K562 (cell line): Measurements from ENCODE around the gene LMNTD2. TPM values are rescaled to one million over a fixed set of nuclear protein-coding genes. Genes with fewer than 3 reads are reported as not detected.

ENCODE experiments used
- ATAC-seq: fragments of 200-7000 bp; cut with Tn5 transposase; 3 replicates; pipeline ENCODE4 v1.9.1; 2020; ENCODE audit warnings: moderate library complexity
- BruUV-seq: library from RNA; stranded (reverse); fragments of 400-500 nt; replicated peaks from 2 replicates; lab custom pipeline; 2021; lab: Mats Ljungman, UMichigan
- CTCF ChIA-PET: fragments of 300-600 bp; formaldehyde crosslinking; extraction: SDS; loops from one replicate; lab custom pipeline; 2021; ENCODE audit warnings: low intra/inter-chr PET ratio; lab: Yijun Ruan, JAX
- POLR2A ChIA-PET: fragments of 300-600, 350-650 bp; sonication (Branson Sonifier 250); formaldehyde crosslinking; extraction: SDS; loops from one replicate; lab custom pipeline; 2021; ENCODE audit warnings: antibody characterized with exemption, inconsistent platforms; lab: Yijun Ruan, JAX
- DNase-seq, 4 experiments: peaks; one replicate each; pipeline versions ENCODE4 v3.0.0 to v3.0.0-alpha.2; 2011 to 2018; ENCODE audit warnings: low spot score in 3 of 4, mixed read lengths in 3 of 4; ENCODE audit errors: extremely low read depth in 1 of 4
- FAIRE-seq: peaks from 2 replicates; lab custom pipeline; 2011; peaks lifted over from hg19 to GRCh38; lab: Jason Lieb, UNC
- H2AFZ ChIP-seq: 2 replicates; pipeline ENCODE4 v1.6.0; 2011; ENCODE audit warnings: low read depth, low read length, control low read depth, inconsistent platforms
- H3K27ac ChIP-seq: fragments of 200-600 bp; 3 replicates; pipeline ENCODE4 v1.8.0; 2011; ENCODE audit warnings: low read depth, mild to moderate bottlenecking, control low read depth, inconsistent platforms, low read length, moderate library complexity, mixed read lengths; ENCODE audit errors: extremely low read depth
- H3K27me3 ChIP-seq, 2 experiments: fragments of 300-600 bp in 1 of 2; 2 replicates in 1 of 2; 3 replicates in 1 of 2; pipeline versions ENCODE4 v1.6.0 to v1.8.0; 2011; ENCODE audit warnings: inconsistent platforms in 2 of 2, low read length in 2 of 2, mild to moderate bottlenecking in 1 of 2, mixed read lengths in 1 of 2, moderate library complexity in 1 of 2; ENCODE audit not compliant: control insufficient read depth in 2 of 2, insufficient read depth in 2 of 2
- H3K36me3 ChIP-seq: fragments of 300-600 bp; 3 replicates; pipeline ENCODE4 v1.8.0; 2011; ENCODE audit warnings: mild to moderate bottlenecking, low read length, inconsistent platforms; ENCODE audit not compliant: control insufficient read depth, insufficient read depth
- H3K4me1 ChIP-seq, 2 experiments: fragments of 200-600 bp in 1 of 2; replicated peaks in 1 of 2; 2 replicates in 1 of 2; 3 replicates in 1 of 2; pipeline versions ENCODE4 v1.5.1 to v1.8.0; 2011; ENCODE audit warnings: inconsistent platforms in 2 of 2, low read length in 2 of 2, mild to moderate bottlenecking in 1 of 2, mixed read lengths in 1 of 2, moderate library complexity in 1 of 2; ENCODE audit not compliant: control insufficient read depth in 2 of 2, insufficient read depth in 2 of 2
- H3K4me2 ChIP-seq: 2 replicates; pipeline ENCODE4 v1.6.1; 2011; ENCODE audit warnings: low read length, control low read depth, inconsistent platforms, mixed read lengths; ENCODE audit not compliant: insufficient read depth
- H3K4me3 ChIP-seq: fragments of 200-600 bp; sonication (generic), shearing (Covaris generic); 2 replicates; pipeline ENCODE4 v1.5.1; 2016; ENCODE audit warnings: control low read depth, inconsistent platforms
- H3K79me2 ChIP-seq: fragments of 200-600 bp; 3 replicates; pipeline ENCODE4 v1.8.0; 2011; ENCODE audit warnings: low read length, inconsistent platforms; ENCODE audit not compliant: control insufficient read depth, insufficient read depth
- H3K9ac ChIP-seq, 2 experiments: 2 replicates each; pipeline versions ENCODE4 v1.6.0 to v1.6.1; 2011; ENCODE audit warnings: low read depth in 2 of 2, low read length in 2 of 2, control low read depth in 1 of 2, inconsistent platforms in 1 of 2, mild to moderate bottlenecking in 1 of 2, mixed read lengths in 1 of 2; ENCODE audit not compliant: insufficient read depth in 1 of 2
- H3K9me1 ChIP-seq: one replicate; pipeline ENCODE4 v1.6.0; 2011; ENCODE audit warnings: inconsistent platforms, mild to moderate bottlenecking, low read length, moderate library complexity; ENCODE audit not compliant: control insufficient read depth, insufficient read depth
- H3K9me3 ChIP-seq: replicated peaks from 2 replicates; pipeline ENCODE4 v1.5.1; 2011; ENCODE audit warnings: low read depth, low read length, inconsistent platforms; ENCODE audit not compliant: control insufficient read depth, insufficient read depth
- H4K20me1 ChIP-seq: replicated peaks from 2 replicates; pipeline ENCODE4 v1.6.1; 2011; ENCODE audit warnings: low read length, inconsistent platforms, mixed read lengths; ENCODE audit not compliant: control insufficient read depth, insufficient read depth
- BMI1 ChIP-seq: fragments of 150-350 bp; IDR thresholded peaks from 2 replicates; pipeline ENCODE4 v1.6.1; 2014; ENCODE audit warnings: low read length
- CBX2 ChIP-seq: fragments of 200-600 bp; sonication (generic); IDR thresholded peaks from one replicate; pipeline ENCODE4 v1.6.1; 2012; ENCODE audit warnings: mild to moderate bottlenecking, low read length, inconsistent platforms; ENCODE audit not compliant: insufficient read depth, poor library complexity, severe bottlenecking
- CBX3 ChIP-seq, 2 experiments: IDR thresholded peaks; 1 replicate in 1 of 2; 2 replicates in 1 of 2; pipeline ENCODE4 v1.6.1; 2012; ENCODE audit warnings: inconsistent platforms in 2 of 2, low read length in 2 of 2, borderline replicate concordance in 1 of 2, control low read depth in 1 of 2
- CREB1 ChIP-seq, 2 experiments: sonication (generic) in 1 of 2; formaldehyde crosslinking in 1 of 2; IDR thresholded peaks; 2 replicates each; pipeline versions ENCODE4 v1.6.1 to v1.8.0; 2012 to 2022; ENCODE audit warnings: inconsistent platforms in 1 of 2, mild to moderate bottlenecking in 1 of 2, missing genetic modification reagents in 1 of 2, moderate library complexity in 1 of 2
- CREM ChIP-seq: IDR thresholded peaks from 2 replicates; pipeline ENCODE4 v1.6.1; 2014; ENCODE audit warnings: antibody characterized with exemption, low read depth
- HDAC3 ChIP-seq: fragments of 450-650 bp; IDR thresholded peaks from 2 replicates; pipeline ENCODE4 v1.6.1; 2018; ENCODE audit warnings: borderline replicate concordance, mild to moderate bottlenecking, moderate library complexity; ENCODE audit not compliant: partially characterized antibody
- MTA1 ChIP-seq: fragments of 450-650 bp; IDR thresholded peaks from 2 replicates; pipeline ENCODE4 v1.6.1; 2017; ENCODE audit warnings: borderline replicate concordance
- NEUROD1 ChIP-seq: fragments of 150-350 bp; IDR thresholded peaks from 2 replicates; pipeline ENCODE4 v1.6.1; 2014; ENCODE audit warnings: borderline replicate concordance, low read length, low read depth; ENCODE audit not compliant: partially characterized antibody
- NR3C1 ChIP-seq: sonication (generic); formaldehyde crosslinking; IDR thresholded peaks from 2 replicates; pipeline ENCODE4 v1.8.1; 2022; ENCODE audit warnings: missing genetic modification reagents
- PYGO2 ChIP-seq: fragments of 450-650 bp; IDR thresholded peaks from 2 replicates; pipeline ENCODE4 v1.6.1; 2016; ENCODE audit warnings: mild to moderate bottlenecking, missing genetic modification characterization, moderate library complexity, missing compliant biosample characterization
- RAD21 ChIP-seq, 2 experiments: fragments of 250-450 bp in 1 of 2; fragments of 450-650 bp in 1 of 2; sonication (Bioruptor Pico) in 1 of 2; formaldehyde crosslinking in 1 of 2; IDR thresholded peaks in 1 of 2; conservative IDR thresholded peaks in 1 of 2; 2 replicates each; pipeline versions ENCODE4 v1.4.0 to v1.8.0; 2020 to 2022; ENCODE audit warnings: mild to moderate bottlenecking in 2 of 2, moderate library complexity in 1 of 2
- RFX1 ChIP-seq: fragments of 450-650 bp; IDR thresholded peaks from 2 replicates; pipeline ENCODE4 v1.6.1; 2016; ENCODE audit warnings: mild to moderate bottlenecking, moderate library complexity
- RFX7 ChIP-seq: fragments of 250-450 bp; sonication (Bioruptor Pico); IDR thresholded peaks from 2 replicates; pipeline ENCODE4 v1.5.1; 2021; ENCODE audit warnings: mild to moderate bottlenecking
- RHOXF2B ChIP-seq: fragments of 250-450 bp; sonication (Bioruptor Pico); conservative IDR thresholded peaks from 2 replicates; pipeline ENCODE4 v1.5.1; 2021
- SIN3A ChIP-seq, 2 experiments: fragments of 150-350 bp in 1 of 2; IDR thresholded peaks; 2 replicates each; pipeline ENCODE4 v1.6.1; 2011 to 2016; ENCODE audit warnings: borderline replicate concordance in 2 of 2, low read depth in 2 of 2, low read length in 2 of 2, mild to moderate bottlenecking in 2 of 2, moderate library complexity in 2 of 2; ENCODE audit not compliant: control insufficient read depth in 1 of 2
- TCF7 ChIP-seq: sonication (generic); IDR thresholded peaks from 2 replicates; pipeline ENCODE4 v1.6.1; 2016; ENCODE audit warnings: antibody characterized with exemption, borderline replicate concordance
- ZBTB7A ChIP-seq: IDR thresholded peaks from 2 replicates; pipeline ENCODE4 v1.6.1; 2011; ENCODE audit warnings: low read depth, mild to moderate bottlenecking, low read length, moderate library complexity, borderline replicate concordance; ENCODE audit not compliant: control insufficient read depth
- ZNF436 ChIP-seq: fragments of 250-450, 450-650 bp; sonication (Bioruptor Pico); formaldehyde crosslinking; IDR thresholded peaks from 2 replicates; pipeline ENCODE4 v1.7.0; 2020; ENCODE audit warnings: mild to moderate bottlenecking
- ZSCAN32 ChIP-seq: fragments of 450-650 bp; formaldehyde crosslinking; IDR thresholded peaks from 2 replicates; pipeline ENCODE4 v1.4.0; 2020; ENCODE audit warnings: mild to moderate bottlenecking, moderate library complexity
- WGBS: fragments of 100-300 bp; shearing (Covaris generic); methylation state at CpG from one replicate; pipeline ENCODE4 v1.1.6; 2016; ENCODE audit warnings: low coverage, mixed read lengths; ENCODE audit not compliant: insufficient coverage; ENCODE audit errors: missing lambda C conversion rate; 5-methylcytosine and 5-hydroxymethylcytosine counted together
- in situ Hi-C: fragments of 300-500 bp; cut with MboI; formaldehyde crosslinking; loops from 4 replicates; pipeline ENCODE4 v1.15.0; 2018; ENCODE audit warnings: inconsistent platforms, mixed read lengths
- intact Hi-C: fragments of 100-400 bp; cut with micrococcal nuclease; formaldehyde crosslinking; loops from 2 replicates; pipeline ENCODE4 v1.14.2; 2022
- polyA plus RNA-seq, 8 experiments: library from polyadenylated mRNA; depleted of rRNA in 4 of 8; stranded (reverse) in 5 of 8; unstranded in 3 of 8; fragments of >200 nt; fragmentation: Nextera tagmentation in 2 of 8; fragmentation: Illumina TruSeq in 1 of 8; extraction: Ambion mirVana in 2 of 8; extraction: Trizol in 1 of 8; gene quantifications; 2 replicates each; pipeline versions ENCODE4 v1.2.1 to v1.2.3, GENCODE V29; 2011 to 2014; ENCODE audit warnings: inconsistent platforms in 1 of 8, missing spikeins in 1 of 8
- total RNA-seq, 7 experiments: library from RNA; depleted of rRNA in 6 of 7; stranded (reverse); fragments of >200 nt in 6 of 7; fragmentation: Illumina TruSeq in 2 of 7; extraction: Trizol in 2 of 7; gene quantifications; 2 replicates each; pipeline versions ENCODE4 v1.2.1 to v1.2.3, GENCODE V29; 2011 to 2021; ENCODE audit warnings: low replicate concordance in 1 of 7

The LMNTD2 gene
- total and polyA plus RNA-seq, 9 of the 15 experiments (the other 6 are each of a cell fraction or from before 2014, with no cell fraction given), result 0.48 to 4.2 (median 1.5) TPM; not detected in 3

GRCh38 chr11:506995-507726, 53.4 kb downstream of the LMNTD2 start, which contains the start of gene RNH1:
Gene RNH1, minus strand, starts transcription at chr11:507242. Its CDS starts 5,080 bp downstream, at chr11:502162.
- Histone ChIP-seq H3K9me1 (no peaks in the 10 kb centered on the region), H3K27me3 (no peaks in the 10 kb centered on the region), H3K4me3 (peak within 1 kb of the TSS; percentile 93), H2AFZ (peak within 1 kb of the TSS; percentile 96), H3K4me2 (peak within 1 kb of the TSS; percentile 99), H3K4me1 (peaks cover 11 to 50% of the 10 kb centered on the region in 2 experiments), H4K20me1 (no peaks in the 10 kb centered on the region), H3K27ac (peak within 1 kb of the TSS; percentile 98), H3K79me2 (peaks cover 58% of the 10 kb centered on the region), H3K36me3 (peaks cover 34% of the 10 kb centered on the region; the same call in 2 of the 3 replicates), H3K9ac (peak within 1 kb of the TSS; percentile 97 to 100), H3K9me3 (no peaks in the 10 kb centered on the region)
- under 1% methylated on average over 49 of the region's 93 CpGs for WGBS
- CTCF ChIA-PET, result no interaction called here
- FAIRE-seq, result peak; percentile 64
- DNase-seq, result peak; percentile 94 to 99 (median 98)
- in situ Hi-C loops, result no loop called here
- POLR2A ChIA-PET, result interaction anchor here (0.6 to 1.9 kb wide), 8 partner anchors 9 to 300 kb away, joined by 3 to 10 read pairs (median 6); partner anchors contain the start of genes BET1L and RIC8A
- TSS peak; percentile 37 for BruUV-seq
- ATAC-seq, result peak; percentile 79
- intact Hi-C loops, result loop anchor here (2.0 kb wide), 1 partner anchor 58 kb away; no protein-coding TSS in a partner anchor
- TF ChIP-seq NEUROD1 (peak; percentile 4), CREB1 (IDR thresholded peaks at IDR 0.05) (no peak), CREB1 (CRISPR knock-in tag; IDR thresholded peaks at IDR 0.05) (peak; percentile 11; the same call in 1 of the 2 replicates), NR3C1 (CRISPR knock-in tag) (0 out of 2 replicates have a peak, but pooled peaks have one; percentile 58), HDAC3 (no peak), RAD21 (CRISPR knock-in tag; conservative IDR thresholded peaks at IDR 0.05 in 1 of 2, IDR thresholded peaks at IDR 0.05 in 1 of 2) (no peak; a peak in 1 of 4 replicates), CBX3 (IDR thresholded peaks at IDR 0.05; ENCODE audit: borderline replicate concordance in 1 of 2, low read length in 2 of 2) (no peak), CBX2 (no peak), MTA1 (no peak), ZSCAN32 (CRISPR knock-in tag) (no peak), ZBTB7A (peak; percentile 59), ZNF436 (CRISPR knock-in tag) (0 out of 2 replicates have a peak, but pooled peaks have one; percentile 35), RFX1 (no peak), BMI1 (no peak), PYGO2 (no peak), SIN3A (IDR thresholded peaks at IDR 0.05; ENCODE audit: borderline replicate concordance in 2 of 2, control insufficient read depth in 1 of 2, low read depth in 2 of 2, low read length in 2 of 2) (peak; percentile 37 to 56; a peak in 1 of 4 replicates), CREM (no peak), RHOXF2B (CRISPR knock-in tag) (no peak), RFX7 (CRISPR knock-in tag) (no peak), TCF7 (no peak)
